ENCODE data around the gene TARBP2.
A peak's percentile ranks its signal among the peaks of the same experiment; 100 is the strongest.
"Not testable (repeated sequence)": the region's sequence is repeated elsewhere in the genome, so short reads cannot be mapped to it uniquely, and the experiment has no call there.

The TARBP2 gene

GRCh38 chr12:53474819-53475218 lies 26.3 kb upstream of the TARBP2 start:
- DNase-seq (ENCODE audit: low read depth in 2 of 2) = no peak

DNA sequence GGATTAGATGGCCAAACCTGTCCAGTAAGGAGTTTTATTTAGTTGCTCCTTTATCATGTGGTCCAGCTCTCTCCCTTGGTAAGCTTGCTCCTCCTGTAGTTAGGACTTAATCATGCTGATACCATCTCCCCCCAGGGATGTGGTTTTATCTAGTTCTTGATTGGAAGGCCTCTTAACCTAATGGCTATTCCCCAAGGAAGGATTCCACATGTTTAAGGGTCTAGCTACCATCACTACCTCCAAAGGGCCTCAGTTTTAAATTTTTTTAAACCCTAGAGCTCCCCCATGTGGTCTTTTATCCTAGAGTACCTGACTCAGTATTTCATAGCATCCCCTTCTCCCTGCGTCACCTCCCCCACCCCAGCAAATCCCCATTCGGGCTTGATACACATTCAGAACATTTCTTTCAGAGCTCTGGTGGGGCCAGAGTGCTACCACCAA lies 24.3 kb upstream of the TARBP2 start:
- DNase-seq (ENCODE audit: low read depth in 2 of 2) = no peak

- no peak for DNase-seq (ENCODE audit: low read depth in 2 of 2)
These were observed 22.2 kb upstream of the TARBP2 start for GRCh38 chr12:53478865-53479264.

- no peak for DNase-seq (ENCODE audit: low read depth in 2 of 2)
These were observed 21.8 kb upstream of the TARBP2 start for GRCh38 chr12:53479331-53479730.

DNA sequence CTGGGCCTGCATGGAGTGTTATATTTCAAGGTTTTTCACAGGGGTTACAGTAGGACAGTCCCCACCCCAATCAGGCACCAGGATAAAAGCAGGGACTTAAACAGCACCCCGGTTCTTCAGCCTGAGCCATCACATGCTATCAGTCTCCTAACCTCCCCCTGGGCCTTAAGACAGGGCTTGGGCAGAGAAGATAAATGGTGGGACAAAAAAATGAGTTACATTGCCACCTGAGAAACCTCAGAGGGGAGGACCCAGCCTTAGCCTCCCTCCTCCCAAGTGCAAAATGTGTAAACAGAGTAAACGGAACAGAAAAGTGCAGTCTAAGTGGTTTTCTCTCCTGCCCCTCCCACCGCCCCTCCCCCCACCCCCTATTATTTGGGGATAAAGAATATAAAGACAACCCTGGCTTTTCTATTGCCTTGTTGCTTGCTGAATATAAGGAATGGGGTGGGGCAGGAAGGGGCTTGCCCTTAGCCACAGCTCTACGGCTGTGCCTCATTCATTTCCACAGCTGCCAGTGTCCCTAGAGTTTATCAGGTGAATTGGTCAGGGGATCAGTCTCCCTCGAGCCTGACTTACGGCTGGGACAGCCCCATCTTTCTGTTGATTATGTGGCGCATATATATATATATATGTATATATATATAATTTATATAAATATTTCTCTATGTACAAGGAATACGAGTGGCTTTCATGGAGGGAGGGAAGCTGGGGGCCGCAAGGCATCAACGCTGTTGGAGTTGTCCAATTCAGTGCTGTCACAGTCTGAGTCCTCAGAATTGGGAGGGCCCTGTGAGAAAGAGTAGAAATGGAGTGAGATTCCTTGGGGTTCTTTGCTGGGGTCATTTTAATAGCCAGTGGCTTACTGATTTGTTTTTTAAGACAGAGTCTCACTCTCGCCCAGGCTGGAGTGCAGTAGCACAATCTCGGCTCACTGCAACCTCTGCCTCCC lies 20.3 kb upstream of the TARBP2 start:
- DNase-seq (ENCODE audit: low read depth in 2 of 2) = no peak

DNA sequence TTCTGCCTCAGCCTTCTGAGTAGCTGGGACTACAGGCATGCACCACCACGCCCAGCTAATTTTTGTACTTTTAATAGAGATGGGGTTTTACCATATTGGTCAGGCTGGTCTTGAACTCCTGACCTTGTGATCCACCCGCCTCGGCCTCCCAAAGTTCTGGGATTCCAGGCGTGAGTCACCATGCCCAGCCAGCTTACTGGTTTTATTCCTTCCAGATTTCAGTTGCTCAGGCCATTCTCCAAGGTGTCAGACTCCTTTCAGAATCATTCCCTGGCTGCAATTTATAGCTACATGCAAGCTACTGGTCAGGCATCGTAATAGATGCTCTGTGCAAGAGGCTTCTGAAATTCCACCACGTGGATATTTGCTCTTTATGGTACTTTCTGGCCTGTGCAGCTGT lies 19.6 kb upstream of the TARBP2 start:
- DNase-seq (ENCODE audit: low read depth in 2 of 2) = not testable (repeated sequence)

- no peak for DNase-seq (ENCODE audit: low read depth in 2 of 2)
These were observed 19.0 kb upstream of the TARBP2 start for GRCh38 chr12:53481939-53482586.

- no peak for DNase-seq (ENCODE audit: low read depth in 2 of 2)
These were observed 18.4 kb upstream of the TARBP2 start for GRCh38 chr12:53482626-53483168.

DNA sequence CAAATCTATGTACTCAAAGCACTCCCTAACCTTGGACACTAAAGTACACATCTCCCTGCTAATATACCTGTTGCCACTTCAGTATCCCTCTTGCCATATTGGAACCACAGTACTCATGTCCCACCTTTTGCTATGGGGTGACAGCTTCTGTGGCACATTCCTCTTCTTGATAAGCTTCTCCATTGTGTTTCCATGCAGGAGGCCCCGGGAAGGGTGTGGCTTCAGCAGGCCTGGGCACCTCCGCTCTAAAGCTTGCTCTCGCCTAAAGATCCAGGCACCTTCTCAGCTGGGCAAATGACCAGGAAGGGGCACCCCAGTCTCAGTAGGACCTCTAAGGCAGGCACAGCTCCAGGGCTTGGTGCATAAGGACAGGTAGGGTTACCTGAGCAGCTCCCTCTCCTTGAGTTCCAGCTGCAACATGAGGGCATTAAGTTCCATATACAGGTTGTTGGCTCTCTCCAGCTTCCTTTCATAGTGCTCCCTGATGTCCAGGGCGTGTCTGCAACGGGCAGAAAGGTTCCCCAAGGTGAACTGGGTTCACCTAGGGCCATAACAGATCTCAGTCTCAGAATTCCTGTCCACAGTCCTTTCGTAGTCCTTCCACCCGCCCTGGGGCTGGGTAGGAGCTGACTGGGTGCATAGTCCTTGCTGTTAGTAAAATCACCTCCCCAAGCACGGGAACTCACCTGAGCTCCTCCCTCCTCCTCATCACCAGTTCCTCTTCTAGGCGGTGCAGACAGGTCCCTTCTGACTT lies 17.7 kb upstream of the TARBP2 start:
- no peak for DNase-seq (ENCODE audit: low read depth in 2 of 2)

DNA sequence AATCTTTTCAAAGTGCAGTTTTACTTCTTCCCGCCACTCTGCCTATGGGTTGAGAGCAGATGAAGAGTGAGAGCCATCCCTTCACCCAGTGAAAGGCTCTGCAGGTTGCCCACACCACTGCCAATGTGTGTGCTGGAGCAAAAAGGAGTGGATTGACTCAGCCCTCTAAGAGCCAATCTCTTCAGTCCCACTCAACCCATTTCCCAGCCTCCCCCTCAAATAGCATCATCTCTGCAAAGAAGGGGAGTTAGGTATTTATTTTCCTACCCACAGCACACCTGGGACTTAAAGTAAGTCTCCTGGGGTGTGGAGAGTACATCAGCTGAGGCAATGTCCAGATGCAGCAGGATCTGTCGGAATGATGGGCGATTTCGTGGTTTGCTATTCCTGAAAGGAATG lies 17.1 kb upstream of the TARBP2 start:
- DNase-seq (ENCODE audit: low read depth in 2 of 2) = no peak

- no peak for DNase-seq (ENCODE audit: low read depth in 2 of 2)
These were observed 16.2 kb upstream of the TARBP2 start for GRCh38 chr12:53484686-53485575.

GRCh38 chr12:53485955-53486735 lies 14.9 kb upstream of the TARBP2 start:
- no peak for DNase-seq (ENCODE audit: low read depth in 2 of 2)

DNA sequence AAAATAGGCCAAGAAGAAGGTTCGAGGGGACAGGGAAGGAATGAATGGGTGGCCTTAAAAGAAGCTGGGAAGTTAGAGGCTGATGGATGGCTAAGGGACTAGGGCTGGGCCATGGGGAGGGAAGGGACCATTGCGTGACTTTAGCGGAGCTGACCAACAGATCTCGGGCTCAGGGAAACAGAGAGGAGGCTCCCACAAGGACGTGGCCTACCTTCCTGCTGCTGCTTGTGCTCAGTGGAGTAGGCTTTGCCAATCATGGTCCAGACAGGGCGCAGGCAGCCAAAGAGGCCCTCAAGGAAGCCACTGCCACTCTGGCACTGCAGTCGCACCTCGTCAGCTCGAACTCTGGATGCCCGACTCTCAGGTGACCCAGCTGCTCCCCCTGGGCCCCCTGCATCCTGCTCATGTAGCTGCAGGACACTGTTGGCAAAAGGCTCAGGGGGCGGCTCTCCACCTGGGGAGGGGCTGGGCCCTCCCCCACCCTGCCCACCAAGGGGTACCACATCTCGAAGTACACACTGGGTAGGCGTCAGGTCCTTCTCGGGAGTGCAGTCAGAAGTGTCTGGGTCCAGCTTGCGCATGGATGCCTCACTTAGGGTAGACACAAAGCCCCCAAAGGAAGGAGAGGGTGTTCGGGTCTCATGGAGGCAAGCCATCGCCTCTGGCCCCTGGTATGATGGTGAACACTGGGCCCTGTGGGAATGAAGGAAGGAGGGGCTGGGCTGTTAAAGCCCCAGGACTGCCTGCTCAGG lies 14.2 kb upstream of the TARBP2 start:
- DNase-seq (ENCODE audit: low read depth in 2 of 2) = no peak

GRCh38 chr12:53489242-53489864 lies 11.7 kb upstream of the TARBP2 start:
- no peak for DNase-seq (ENCODE audit: low read depth in 2 of 2)

DNA sequence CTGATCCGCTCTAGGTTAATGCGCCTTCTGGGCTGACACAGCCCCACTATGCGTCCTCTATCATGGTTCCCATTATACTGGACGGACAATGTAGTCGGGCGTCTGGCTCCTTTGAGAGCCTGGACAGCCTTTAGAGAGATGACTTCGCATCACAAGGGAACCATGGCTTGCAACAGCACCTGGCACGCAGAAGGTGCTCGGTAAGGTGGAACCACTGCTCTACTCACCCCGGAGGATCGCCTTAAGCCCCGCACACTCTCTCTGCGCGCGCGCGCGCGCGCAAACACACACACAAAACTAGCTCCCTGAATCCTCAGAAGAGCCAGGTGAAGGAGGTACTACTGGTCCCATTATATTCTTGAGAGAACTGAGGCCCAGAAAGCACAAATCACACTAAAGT lies 8.9 kb upstream of the TARBP2 start:
- no peak for DNase-seq (ENCODE audit: low read depth in 2 of 2)

DNA sequence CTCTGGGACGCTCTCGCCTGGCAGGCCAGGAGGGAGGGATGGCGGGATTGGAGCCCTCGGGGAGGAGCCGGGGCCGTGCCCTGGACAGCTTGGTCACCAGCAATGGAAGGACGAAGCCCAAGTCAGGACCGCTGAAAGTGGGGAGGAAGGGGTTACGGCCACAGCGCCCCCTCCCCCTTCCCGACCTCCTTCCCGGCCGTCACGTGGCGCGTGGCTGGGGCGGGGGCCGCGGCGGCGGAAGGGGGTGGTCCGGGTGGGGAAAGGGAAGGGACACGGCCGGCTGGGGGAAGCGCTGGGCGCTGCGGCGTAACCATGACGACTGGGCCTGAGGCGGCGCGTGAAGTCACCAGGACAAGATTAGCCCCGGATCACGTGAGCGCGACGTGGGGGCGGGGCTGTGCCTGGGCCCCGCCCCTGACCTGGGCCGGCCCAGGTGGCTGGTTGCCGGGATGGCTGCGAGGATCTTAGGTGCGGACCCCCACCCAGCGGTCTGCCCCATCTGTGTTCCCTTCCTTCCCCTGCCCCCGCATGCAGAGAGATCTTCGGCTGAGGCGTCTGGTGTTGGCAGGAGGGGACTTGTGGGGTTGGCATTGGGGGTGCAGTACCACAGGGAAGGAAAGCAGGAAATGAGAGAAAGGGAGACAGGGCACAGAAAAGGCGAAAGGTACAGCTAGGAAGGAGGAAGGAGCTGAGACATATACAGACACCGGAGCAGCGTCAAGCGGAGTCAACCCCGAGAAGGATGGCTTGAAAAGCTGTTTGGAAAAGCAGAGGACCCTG lies 8.1 kb upstream of the TARBP2 start:
- DNase-seq (ENCODE audit: low read depth in 2 of 2) = peak; percentile 80

DNA sequence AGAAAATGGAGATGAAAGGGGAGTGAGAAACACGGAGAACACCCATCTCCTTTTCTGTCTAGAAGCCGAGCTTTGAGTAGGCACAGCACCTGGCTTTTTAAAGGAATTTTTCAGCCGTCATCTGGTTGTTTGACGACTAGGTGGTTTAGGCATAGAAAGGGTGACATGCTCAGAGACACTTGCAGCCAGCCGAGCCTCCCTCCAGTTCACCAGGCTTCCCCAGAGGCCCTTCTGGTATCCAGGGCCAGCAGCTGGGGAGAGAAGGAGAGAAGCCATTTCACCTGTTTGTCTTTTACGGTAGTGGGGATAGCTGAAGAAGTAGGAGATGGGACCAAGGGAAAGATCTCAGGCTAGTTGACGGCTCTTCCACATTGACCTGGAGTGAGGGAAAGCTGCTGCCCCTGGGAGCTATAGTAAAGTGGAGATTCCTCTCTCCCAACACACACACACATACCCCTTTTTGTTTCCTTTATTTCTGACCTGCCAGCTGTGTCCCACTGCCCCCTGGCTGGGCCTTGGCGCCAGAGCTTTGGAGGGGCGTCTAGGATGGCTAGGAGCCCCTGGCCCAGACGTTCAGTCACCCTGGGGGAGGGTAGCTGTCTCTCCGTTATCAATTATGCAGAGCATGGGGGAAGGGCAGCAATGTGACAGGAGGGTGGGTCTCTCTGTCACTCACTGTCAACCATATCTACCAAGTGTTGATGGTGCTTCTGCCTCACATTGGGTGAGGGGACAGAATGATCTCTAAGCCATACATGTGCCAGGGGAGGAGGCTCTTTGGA lies 7.3 kb upstream of the TARBP2 start:
- no peak for DNase-seq (ENCODE audit: low read depth in 2 of 2)
